Fibroblast of the aortic adventitia (primary cell): Measurements from ENCODE around the gene NPPA. TPM values are rescaled to one million over a fixed set of nuclear protein-coding genes. Genes with fewer than 3 reads are reported as not detected.
"Not testable (repeated sequence)": the region's sequence is repeated elsewhere in the genome, so short reads cannot be mapped to it uniquely, and the experiment has no call there.

Experiments used
- DNase-seq: peaks from one replicate; pipeline ENCODE4 v3.0.0-alpha.2; 2010; ENCODE audit warnings: low read depth
- H3K4me3 ChIP-seq: 2 replicates; pipeline ENCODE4 v1.5.1; 2011; ENCODE audit warnings: low read depth, mild to moderate bottlenecking, control low read depth, low read length, moderate library complexity
- total RNA-seq: library from RNA; depleted of rRNA; stranded (reverse); fragments of >200 nt; gene quantifications from 2 replicates; pipeline ENCODE4 v1.2.3, GENCODE V29; 2012; ENCODE audit warnings: low replicate concordance
- TF ChIP-seq, protein P1 (sequence below): IDR thresholded peaks from 2 replicates; pipeline ENCODE4 v1.5.1; 2011; ENCODE audit warnings: mild to moderate bottlenecking, low read length, control low read depth, inconsistent platforms; ENCODE audit not compliant: insufficient read depth

NPPA gene
- total RNA-seq, 1 donor: not detected

- DNase-seq: no peak
- peak overlapping the region; percentile 91 for H3K4me3 ChIP-seq
- TF ChIP-seq, protein P1, sequence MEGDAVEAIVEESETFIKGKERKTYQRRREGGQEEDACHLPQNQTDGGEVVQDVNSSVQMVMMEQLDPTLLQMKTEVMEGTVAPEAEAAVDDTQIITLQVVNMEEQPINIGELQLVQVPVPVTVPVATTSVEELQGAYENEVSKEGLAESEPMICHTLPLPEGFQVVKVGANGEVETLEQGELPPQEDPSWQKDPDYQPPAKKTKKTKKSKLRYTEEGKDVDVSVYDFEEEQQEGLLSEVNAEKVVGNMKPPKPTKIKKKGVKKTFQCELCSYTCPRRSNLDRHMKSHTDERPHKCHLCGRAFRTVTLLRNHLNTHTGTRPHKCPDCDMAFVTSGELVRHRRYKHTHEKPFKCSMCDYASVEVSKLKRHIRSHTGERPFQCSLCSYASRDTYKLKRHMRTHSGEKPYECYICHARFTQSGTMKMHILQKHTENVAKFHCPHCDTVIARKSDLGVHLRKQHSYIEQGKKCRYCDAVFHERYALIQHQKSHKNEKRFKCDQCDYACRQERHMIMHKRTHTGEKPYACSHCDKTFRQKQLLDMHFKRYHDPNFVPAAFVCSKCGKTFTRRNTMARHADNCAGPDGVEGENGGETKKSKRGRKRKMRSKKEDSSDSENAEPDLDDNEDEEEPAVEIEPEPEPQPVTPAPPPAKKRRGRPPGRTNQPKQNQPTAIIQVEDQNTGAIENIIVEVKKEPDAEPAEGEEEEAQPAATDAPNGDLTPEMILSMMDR: no peak
These were observed 40.5 kb downstream of the NPPA start for GRCh38 chr1:11807133-11807532.

- TF ChIP-seq, protein P1: no peak
- H3K4me3 ChIP-seq: peak overlapping the region; percentile 91
- peak; percentile 43 for DNase-seq
These were observed 41.2 kb downstream of the NPPA start for GRCh38 chr1:11806307-11806936.

GRCh38 chr1:11805422-11806306 lies 41.9 kb downstream of the NPPA start, which contains the start of the genes CLCN6 and MTHFR:
Gene CLCN6 (plus strand): TSS chr1:11806191. CDS start chr1:11806263, 72 bp downstream.
Gene MTHFR (minus strand): TSS chr1:11805964. CDS start chr1:11803116, 2,848 bp downstream.
- DNase-seq: peak; percentile 99
- peak within 1 kb of the TSS; percentile 91 for H3K4me3 ChIP-seq
- TF ChIP-seq, protein P1: no peak

DNA sequence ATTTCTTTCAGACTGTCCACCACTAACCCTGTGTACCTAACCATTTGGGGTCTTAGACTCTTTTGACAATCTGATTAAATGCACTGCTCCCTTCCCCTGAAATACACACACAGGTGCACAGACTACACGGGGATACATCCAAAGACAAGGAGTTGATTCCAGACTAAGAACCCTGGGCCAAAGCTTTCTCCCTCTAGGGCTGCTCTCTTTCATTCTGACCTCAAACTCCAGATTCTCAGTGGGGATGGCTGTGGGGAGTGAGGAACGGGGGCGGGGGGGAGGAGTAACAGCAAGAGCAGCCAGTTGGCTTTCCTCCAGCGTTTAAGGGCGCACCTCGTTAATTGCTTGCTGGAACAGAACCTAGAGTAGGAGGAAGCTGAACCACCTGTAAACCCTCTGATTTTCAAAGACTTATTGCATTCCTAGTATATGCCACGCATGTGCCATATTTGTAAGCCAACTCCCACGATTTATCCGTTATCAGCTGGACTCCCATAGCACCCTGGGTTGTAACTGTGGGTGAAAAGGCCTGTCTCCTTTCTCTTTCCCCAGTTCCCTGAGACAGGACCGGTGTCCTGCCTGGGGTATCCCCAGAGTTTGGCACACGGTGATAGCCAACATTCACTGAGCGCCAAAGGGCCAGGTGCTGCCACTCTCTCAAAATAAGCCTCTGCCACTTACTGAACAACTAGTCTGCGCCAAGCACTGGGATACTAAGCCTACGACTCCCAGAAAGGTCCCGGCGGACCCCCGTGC lies 42.7 kb downstream of the NPPA start:
- TF ChIP-seq, protein P1: no peak
- H3K4me3 ChIP-seq: peak overlapping the region; percentile 79
- peak; percentile 78 for DNase-seq

DNA sequence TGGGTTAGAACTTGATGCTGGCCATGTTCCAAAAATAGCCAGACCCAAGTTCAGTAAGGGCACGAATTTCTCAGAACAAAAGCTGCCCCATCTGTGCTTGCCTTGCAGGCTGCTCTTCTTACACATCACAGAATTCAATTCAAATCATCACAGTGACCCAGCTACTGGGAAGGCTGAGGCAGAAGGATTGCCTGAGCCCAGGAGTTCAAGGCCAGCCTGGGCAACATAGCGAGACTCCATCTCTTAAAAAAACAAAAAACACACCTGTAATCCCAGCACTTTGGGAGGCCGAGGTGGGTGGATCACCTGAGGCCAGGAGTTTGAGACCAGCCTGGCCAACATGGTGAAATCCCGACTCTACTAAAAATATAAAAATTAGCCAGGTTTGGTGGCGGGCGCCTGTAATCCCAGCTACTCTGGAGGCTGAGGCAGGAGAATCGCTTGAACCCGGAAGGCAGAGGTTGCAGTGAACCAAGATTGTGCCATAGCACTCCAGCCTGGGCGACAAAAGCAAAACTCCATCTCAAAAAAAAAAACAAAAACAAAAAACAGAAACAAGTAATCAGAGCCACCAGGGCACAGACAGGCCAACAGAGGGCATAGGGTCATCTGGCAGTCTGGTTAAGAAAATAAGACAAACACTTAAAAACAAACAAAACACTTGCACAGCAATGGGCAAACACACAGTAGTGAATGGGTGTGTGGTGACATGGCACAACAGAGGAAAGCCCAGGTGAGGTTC lies 43.5 kb downstream of the NPPA start:
- peak overlapping the region; percentile 94 for H3K4me3 ChIP-seq
- DNase-seq: not testable (repeated sequence)

GRCh38 chr1:11802973-11803885 lies 44.4 kb downstream of the NPPA start:
- H3K4me3 ChIP-seq: peak overlapping the region; percentile 94
- TF ChIP-seq, protein P1: no peak
- DNase-seq: peak; percentile 98
